ENCODE data around the gene MAB21L1. TPM values are rescaled to one million over a fixed set of nuclear protein-coding genes. Genes with fewer than 3 reads are reported as not detected.

Gene MAB21L1
- total RNA-seq, 4 donors from 2014 or later, result 0.31 to 2.0 (median 0.37) TPM; not detected in 1

DNA sequence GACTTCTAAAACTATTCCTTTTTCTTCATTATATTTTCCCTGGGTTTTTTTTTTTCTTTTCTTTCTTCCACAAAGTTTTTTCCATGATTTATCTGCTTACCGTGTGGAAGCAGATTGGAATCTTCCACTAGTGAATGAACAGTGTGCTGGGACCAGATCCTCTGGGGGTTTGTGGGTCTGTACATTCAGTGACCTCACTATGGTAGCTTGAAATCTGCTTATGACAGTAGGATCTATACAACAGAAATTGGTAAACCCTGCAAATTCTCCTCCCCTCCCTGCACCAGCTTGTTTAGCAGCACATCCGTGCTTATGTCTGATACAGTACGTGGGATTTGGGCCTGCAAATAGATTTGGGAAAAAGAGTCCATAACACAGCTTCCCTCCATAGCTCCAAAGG is 26.0 kb upstream of the MAB21L1 start:
- DNase-seq (ENCODE audit: low spot score) (no peak), ATAC-seq (ENCODE audit: low FRiP score) (no peak)
- no peak for TF ChIP-seq CTCF (IDR thresholded peaks at IDR 0.05)

- DNase-seq (ENCODE audit: low spot score) (no peak), ATAC-seq (ENCODE audit: low FRiP score) (no peak)
- no peak for TF ChIP-seq CTCF (IDR thresholded peaks at IDR 0.05)
These were observed 25.3 kb upstream of the MAB21L1 start for GRCh38 chr13:35501661-35502235.

DNA sequence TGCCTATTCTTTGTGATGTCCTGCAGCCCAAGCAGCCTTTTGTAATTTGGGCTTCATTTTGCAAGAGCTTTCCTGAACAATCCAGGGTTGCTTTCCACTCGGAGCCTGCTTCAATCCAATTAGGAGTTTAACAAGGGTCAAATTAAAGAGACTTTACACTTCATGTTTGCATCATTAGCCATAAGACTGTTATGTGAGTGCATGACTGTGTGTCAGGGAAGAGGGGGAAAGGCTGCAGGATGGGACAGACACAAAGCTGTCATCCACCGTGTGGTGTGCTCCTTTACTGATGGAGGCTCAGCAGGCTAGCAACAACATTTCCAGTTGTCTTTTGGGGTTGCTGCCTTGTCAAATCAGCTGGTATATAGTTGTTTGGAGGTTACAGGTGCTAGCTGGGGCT is 23.7 kb upstream of the MAB21L1 start:
- DNase-seq (ENCODE audit: low spot score) (no peak), ATAC-seq (ENCODE audit: low FRiP score) (no peak)
- no peak for TF ChIP-seq CTCF (IDR thresholded peaks at IDR 0.05)

DNA sequence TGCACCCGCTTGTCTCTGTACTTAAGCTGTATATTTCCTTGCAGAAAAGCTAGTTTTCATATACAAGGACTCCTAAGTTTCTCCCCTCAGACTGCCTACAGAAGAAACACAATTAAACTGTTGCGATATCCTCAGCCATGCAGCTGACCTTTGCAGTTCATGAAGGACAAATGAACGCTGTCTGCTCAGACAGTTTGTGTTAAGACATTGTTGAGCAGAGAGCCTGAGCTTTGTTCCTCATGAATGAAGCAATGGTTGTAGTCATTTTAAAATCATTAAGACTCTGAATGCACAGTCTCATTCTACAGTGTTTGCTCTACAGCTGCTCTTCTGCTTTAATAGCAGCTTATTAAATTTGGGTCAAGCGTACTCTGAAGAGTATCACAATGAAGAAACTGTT is 23.2 kb upstream of the MAB21L1 start:
- DNase-seq (ENCODE audit: low spot score) (no peak), ATAC-seq (ENCODE audit: low FRiP score) (no peak)
- TF ChIP-seq CTCF (IDR thresholded peaks at IDR 0.05), result no peak

GRCh38 chr13:35499196-35499662 is 22.7 kb upstream of the MAB21L1 start:
- no peak for ATAC-seq (ENCODE audit: low FRiP score)
- DNase-seq (ENCODE audit: low spot score), result no peak
- no peak for TF ChIP-seq CTCF (IDR thresholded peaks at IDR 0.05)

- no peak for ATAC-seq (ENCODE audit: low FRiP score)
These were observed 21.7 kb upstream of the MAB21L1 start for GRCh38 chr13:35498231-35498630.

More at GRCh38 chr13:35498231-35498630, 21.7 kb upstream of the MAB21L1 start:
- no peak for DNase-seq (ENCODE audit: low spot score)
- TF ChIP-seq CTCF (IDR thresholded peaks at IDR 0.05), result no peak
